Esophagus (tissue), 2 donors: Measurements from ENCODE around the gene MERTK. TPM values are rescaled to one million over a fixed set of nuclear protein-coding genes. Genes with fewer than 3 reads are reported as not detected.
"Not testable (repeated sequence)": the region's sequence is repeated elsewhere in the genome, so short reads cannot be mapped to it uniquely, and the experiment has no call there.

Source experiments
- H3K27ac ChIP-seq, 2 donors: one replicate each; pipeline ENCODE4 v1.5.1; 2013; ENCODE audit warnings: low read depth in 2 of 2, mild to moderate bottlenecking in 2 of 2, inconsistent platforms in 1 of 2, low read length in 1 of 2, moderate library complexity in 1 of 2
- H3K27me3 ChIP-seq, 2 donors: one replicate each; pipeline ENCODE4 v1.6.1; 2013; ENCODE audit warnings: low read length in 2 of 2, control low read depth in 1 of 2, mild to moderate bottlenecking in 1 of 2; ENCODE audit not compliant: insufficient read depth in 2 of 2, control insufficient read depth in 1 of 2
- H3K36me3 ChIP-seq, 2 donors: one replicate each; pipeline ENCODE4 v1.6.1; 2013; ENCODE audit warnings: low read length in 1 of 2; ENCODE audit not compliant: control insufficient read depth in 2 of 2, insufficient read depth in 2 of 2
- H3K4me1 ChIP-seq, 2 donors: one replicate each; pipeline ENCODE4 v1.6.1; 2013; ENCODE audit warnings: low read length in 1 of 2; ENCODE audit not compliant: control insufficient read depth in 2 of 2, insufficient read depth in 2 of 2
- H3K4me3 ChIP-seq, 2 donors: one replicate each; pipeline ENCODE4 v1.5.1; 2013; ENCODE audit warnings: low read length in 2 of 2, mild to moderate bottlenecking in 2 of 2, low read depth in 1 of 2, moderate library complexity in 1 of 2
- H3K9me3 ChIP-seq, 2 donors: one replicate each; pipeline ENCODE4 v1.6.1; 2013; ENCODE audit warnings: mild to moderate bottlenecking in 2 of 2, low read depth in 1 of 2, low read length in 1 of 2, moderate library complexity in 1 of 2; ENCODE audit not compliant: control insufficient read depth in 2 of 2, insufficient read depth in 1 of 2
- WGBS, 2 donors: extraction: QIAGEN DNeasy Blood & Tissue Kit; methylation state at CpG; one replicate each; pipeline ENCODE4 v1.1.7; 2013; 5-methylcytosine and 5-hydroxymethylcytosine counted together
- polyA plus RNA-seq, 2 donors: library from polyadenylated mRNA; stranded (reverse); fragments of 200-250 nt; gene quantifications; one replicate each; pipeline ENCODE4 v1.2.3, GENCODE V29; 2013
- donor health status: healthy with polysubstance abuse.
- donor health status: Bipolar disorder and iron deficiency.

The MERTK gene
- polyA plus RNA-seq, 2 donors, result 2.5 to 2.9 TPM

DNA sequence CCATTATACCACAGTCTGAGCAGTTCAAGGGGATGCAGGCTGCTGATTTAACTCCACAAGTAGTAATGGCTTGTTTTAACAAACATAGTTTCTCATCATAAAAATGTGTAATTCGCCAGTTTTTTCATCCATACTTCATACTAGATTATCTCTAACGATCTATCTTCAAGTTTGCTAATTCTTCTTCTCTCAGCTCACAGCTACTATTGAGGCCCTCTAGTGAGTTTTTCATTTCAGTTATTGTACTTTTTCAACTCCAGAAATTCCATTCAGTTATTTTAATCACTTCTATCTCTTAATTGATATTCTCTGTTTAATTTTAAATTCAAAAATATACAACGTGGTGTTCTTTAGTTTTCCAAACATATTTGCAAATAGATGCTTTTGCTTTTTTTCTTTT is 136.5 kb downstream of the MERTK start:
- Histone ChIP-seq H3K27ac (no peak overlapping the region), H3K4me1 (peaks cover 0 to 3% of the 10 kb centered on the region in 2 donors), H3K36me3 (no peaks in the 10 kb centered on the region), H3K4me3 (no peak overlapping the region), H3K27me3 (no peaks in the 10 kb centered on the region), H3K9me3 (no peaks in the 10 kb centered on the region)
- 75 to 77% methylated on average over 3 of the region's 3 CpGs for WGBS, 2 donors

- 87 to 94% methylated on average over 1 of the region's 1 CpG for WGBS, 2 donors
- Histone ChIP-seq H3K36me3 (no peaks in the 10 kb centered on the region), H3K9me3 (no peaks in the 10 kb centered on the region), H3K27me3 (no peaks in the 10 kb centered on the region), H3K27ac (no peak overlapping the region), H3K4me3 (no peak overlapping the region), H3K4me1 (peaks cover 0 to 3% of the 10 kb centered on the region in 2 donors)
Measured at GRCh38 chr2:112035786-112036185, 137.4 kb downstream of the MERTK start.

GRCh38 chr2:112039556-112039955 is 141.1 kb downstream of the MERTK start:
- H3K9me3 ChIP-seq, H3K27me3 ChIP-seq, H3K36me3 ChIP-seq, H3K4me1 ChIP-seq, H3K27ac ChIP-seq, H3K4me3 ChIP-seq: not testable (repeated sequence)
- WGBS, 2 donors, result 87 to 88% methylated on average over 12 of the region's 12 CpGs

DNA sequence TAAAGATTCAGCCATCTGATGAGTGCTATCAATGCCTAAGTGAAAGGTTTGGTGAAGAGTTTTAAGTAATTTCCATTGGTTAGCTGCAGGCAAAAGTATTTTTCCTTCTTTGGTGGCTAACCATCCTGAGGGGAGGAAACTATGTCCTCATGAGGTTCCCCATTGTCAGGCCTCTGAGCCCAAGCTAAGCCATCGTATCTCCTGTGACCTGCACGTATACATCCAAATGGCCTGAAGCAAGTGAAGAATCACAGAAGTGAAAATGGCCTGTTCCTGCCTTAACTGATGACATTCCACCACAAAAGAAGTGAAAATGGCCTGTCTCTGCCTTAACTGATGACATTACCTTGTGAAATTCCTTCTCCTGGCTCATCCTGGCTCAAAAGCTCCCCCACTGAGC is 141.7 kb downstream of the MERTK start:
- H3K36me3 ChIP-seq, H3K4me3 ChIP-seq, H3K27ac ChIP-seq, H3K27me3 ChIP-seq, H3K9me3 ChIP-seq, H3K4me1 ChIP-seq: not testable (repeated sequence)
- WGBS, 2 donors, result 70 to 87% methylated on average over 2 of the region's 2 CpGs

DNA sequence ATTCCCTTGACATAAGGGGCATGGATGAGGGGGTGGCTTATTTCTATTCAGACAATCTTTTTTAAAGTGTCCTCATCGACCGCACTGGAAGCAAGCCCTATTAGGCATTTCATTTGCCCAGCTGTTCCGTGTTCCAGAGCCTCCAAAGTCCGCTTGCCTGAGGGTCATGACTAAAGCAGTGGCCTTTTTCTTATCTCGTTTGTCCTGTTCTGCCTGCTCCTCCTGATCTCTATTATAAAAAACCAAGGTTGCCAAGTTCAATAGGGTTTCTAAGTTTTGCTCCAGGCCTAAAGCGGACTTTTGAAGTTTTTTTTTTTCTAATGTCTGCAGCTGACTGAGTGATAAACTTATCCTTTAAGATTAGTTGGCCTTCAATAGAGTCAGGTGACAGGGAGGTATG is 143.1 kb downstream of the MERTK start:
- not testable (repeated sequence) for H3K9me3 ChIP-seq, H3K27me3 ChIP-seq, H3K4me3 ChIP-seq, H3K27ac ChIP-seq, H3K4me1 ChIP-seq, H3K36me3 ChIP-seq
- WGBS, 2 donors, result 53 to 60% methylated on average over 6 of the region's 6 CpGs

DNA sequence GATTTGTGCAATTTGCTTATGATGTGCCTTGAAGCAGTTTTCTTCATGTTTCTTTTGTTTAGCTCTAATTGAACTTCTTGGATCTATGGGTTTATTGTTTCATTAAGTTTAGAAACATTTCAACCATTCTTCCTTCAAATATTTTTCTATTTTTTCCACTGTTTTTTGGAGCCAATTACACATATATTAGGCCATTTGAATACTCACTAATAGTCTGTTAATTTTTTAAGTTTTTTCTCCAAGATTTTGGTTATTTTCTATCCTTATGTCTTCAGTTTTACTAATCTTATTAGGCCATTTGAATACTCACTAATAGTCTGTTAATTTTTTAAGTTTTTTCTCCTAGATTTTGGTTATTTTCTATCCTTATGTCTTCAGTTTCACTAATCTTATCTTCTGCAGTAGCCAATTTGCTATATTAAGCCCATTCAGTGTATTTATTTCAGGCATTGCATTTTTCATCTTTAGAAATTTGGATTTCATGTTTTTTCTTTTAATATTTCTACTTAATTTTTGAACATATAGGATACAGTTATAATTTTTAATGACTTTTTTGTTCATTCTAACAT is 147.1 kb downstream of the MERTK start:
- Histone ChIP-seq H3K36me3 (no peaks in the 10 kb centered on the region), H3K4me1 (peaks cover 0 to 3% of the 10 kb centered on the region in 2 donors), H3K4me3 (no peak overlapping the region), H3K9me3 (peaks cover 0 to 2% of the 10 kb centered on the region in 2 donors), H3K27me3 (no peaks in the 10 kb centered on the region), H3K27ac (no peak overlapping the region)

DNA sequence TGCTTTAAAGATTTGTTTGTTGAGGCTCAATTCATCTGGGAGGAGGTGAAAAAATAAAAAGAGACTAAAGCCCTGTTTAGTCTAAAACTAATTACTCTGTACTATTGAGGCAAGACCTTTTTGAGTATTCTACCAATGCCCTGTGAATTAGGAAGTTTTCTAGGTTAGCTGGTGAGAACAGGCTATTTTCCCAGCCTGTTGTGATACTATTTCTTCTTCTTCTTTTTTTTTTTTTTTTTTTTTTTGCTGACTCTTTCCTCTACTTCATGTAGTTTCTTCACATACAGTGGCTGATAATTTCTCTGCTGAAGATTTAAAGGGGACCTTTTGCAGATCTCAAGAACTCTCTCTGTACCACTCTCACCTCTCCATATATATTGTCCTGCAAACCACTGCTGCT is 147.8 kb downstream of the MERTK start:
- Histone ChIP-seq H3K4me3 (no peak overlapping the region), H3K36me3 (no peaks in the 10 kb centered on the region), H3K27ac (no peak overlapping the region), H3K27me3 (no peaks in the 10 kb centered on the region), H3K9me3 (peaks cover 0 to 2% of the 10 kb centered on the region in 2 donors), H3K4me1 (no peaks in the 10 kb centered on the region)

- WGBS, 2 donors, result 78 to 90% methylated on average over 7 of the region's 7 CpGs
- H3K4me1 ChIP-seq, result no peaks in the 10 kb centered on the region
- H3K36me3 ChIP-seq, result no peaks in the 10 kb centered on the region
- no peaks in the 10 kb centered on the region for H3K27me3 ChIP-seq
- no peak overlapping the region for H3K27ac ChIP-seq
- H3K4me3 ChIP-seq, result no peak overlapping the region
- peaks cover 0 to 2% of the 10 kb centered on the region in 2 donors for H3K9me3 ChIP-seq
Measured at GRCh38 chr2:112047537-112048235, 149.3 kb downstream of the MERTK start.

GRCh38 chr2:112048236-112048592 is 149.8 kb downstream of the MERTK start:
- H3K36me3 ChIP-seq, result no peaks in the 10 kb centered on the region
- H3K27ac ChIP-seq, result no peak overlapping the region
- H3K4me3 ChIP-seq, result no peak overlapping the region
- no peaks in the 10 kb centered on the region for H3K4me1 ChIP-seq
- H3K27me3 ChIP-seq, result no peaks in the 10 kb centered on the region
- H3K9me3 ChIP-seq, result peaks cover 0 to 2% of the 10 kb centered on the region in 2 donors
- WGBS, 2 donors, result 59 to 71% methylated on average over 4 of the region's 4 CpGs

DNA sequence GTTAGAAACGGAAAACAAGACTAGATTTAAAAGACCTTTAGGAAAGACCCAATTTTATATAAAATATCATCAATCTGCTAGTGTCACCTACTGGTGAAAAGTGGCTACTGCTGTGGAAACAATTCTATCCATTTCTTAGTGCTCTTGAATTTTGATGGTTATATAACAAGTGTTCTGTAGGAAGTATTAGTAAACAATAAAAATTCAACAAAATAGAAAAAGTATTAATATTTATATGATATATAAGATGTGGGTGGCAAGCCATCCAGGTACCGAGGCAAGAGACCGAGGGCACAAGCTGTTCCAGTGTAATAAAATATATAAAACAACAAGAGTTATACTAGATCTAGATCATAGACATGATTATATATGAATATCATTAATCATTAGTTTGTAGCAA is 150.5 kb downstream of the MERTK start:
- WGBS, 2 donors, result 17 to 26% methylated on average over 3 of the region's 3 CpGs
- H3K27ac ChIP-seq, result no peak overlapping the region

More for the DNA sequence above, 150.5 kb downstream of the MERTK start:
- H3K27me3 ChIP-seq, result no peaks in the 10 kb centered on the region
- H3K4me3 ChIP-seq, result no peak overlapping the region
- H3K9me3 ChIP-seq, result peaks cover 0 to 2% of the 10 kb centered on the region in 2 donors
- H3K4me1 ChIP-seq, result no peaks in the 10 kb centered on the region
- no peaks in the 10 kb centered on the region for H3K36me3 ChIP-seq
